HG02642 (cell line): Measurements from ENCODE around the gene FANCL.
"Not testable (repeated sequence)": the region's sequence is repeated elsewhere in the genome, so short reads cannot be mapped to it uniquely, and the experiment has no call there.

Source experiments
- ATAC-seq: cut with Tn5 transposase; IDR thresholded peaks from one replicate; pipeline ENCODE4 v1.9.1; 2021; ENCODE audit warnings: mild to moderate bottlenecking; ENCODE audit not compliant: unreplicated experiment, poor library complexity

FANCL gene

GRCh38 chr2:58155160-58155778 is 85.9 kb downstream of the FANCL start:
- ATAC-seq = no peak

DNA sequence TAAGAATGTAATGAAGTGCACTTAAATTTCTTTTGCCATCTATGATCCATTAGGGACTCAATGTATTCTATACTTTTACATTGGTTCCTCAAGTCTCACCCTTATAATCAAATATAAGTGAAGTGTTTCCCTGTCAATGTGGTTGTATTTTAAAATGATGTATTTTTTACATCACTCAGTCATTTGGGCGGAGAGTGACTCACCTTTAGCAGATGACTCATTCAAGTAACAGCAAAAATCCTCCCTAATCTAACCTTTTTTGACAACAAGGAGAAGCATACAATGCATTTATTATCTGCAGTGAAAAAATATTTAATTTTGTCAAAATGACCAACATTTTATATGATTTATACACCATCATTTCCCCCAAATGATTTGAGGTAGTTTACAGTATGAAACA is 94.4 kb downstream of the FANCL start:
- no peak for ATAC-seq

- ATAC-seq = not testable (repeated sequence)
These were observed 95.4 kb downstream of the FANCL start for GRCh38 chr2:58145769-58146168.

DNA sequence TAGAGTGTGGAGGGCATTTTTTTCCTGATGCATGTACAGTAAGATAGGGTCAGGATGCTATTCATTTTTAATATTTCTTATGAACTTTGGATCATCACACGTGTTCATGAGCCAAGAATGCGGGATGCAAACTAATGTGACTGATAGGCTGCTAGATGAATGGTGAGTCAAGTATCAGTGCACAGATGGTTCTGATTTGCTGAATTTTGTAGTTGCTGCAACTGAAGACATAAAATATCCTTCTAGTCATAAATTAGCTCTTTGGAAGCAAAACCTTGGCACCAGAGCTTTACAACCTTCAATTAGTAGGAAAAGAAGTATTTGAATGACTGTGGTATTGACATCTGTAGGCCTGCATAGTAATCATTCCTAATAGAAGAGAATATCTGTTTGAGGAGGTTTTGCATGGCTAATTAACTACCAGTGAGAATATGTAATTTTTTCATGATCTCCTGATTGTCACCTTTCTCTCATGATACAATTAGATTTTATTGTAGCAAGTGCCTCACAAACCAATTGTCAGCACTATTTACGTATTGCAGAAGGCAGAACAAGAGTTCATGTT is 100.5 kb downstream of the FANCL start:
- ATAC-seq = no peak

DNA sequence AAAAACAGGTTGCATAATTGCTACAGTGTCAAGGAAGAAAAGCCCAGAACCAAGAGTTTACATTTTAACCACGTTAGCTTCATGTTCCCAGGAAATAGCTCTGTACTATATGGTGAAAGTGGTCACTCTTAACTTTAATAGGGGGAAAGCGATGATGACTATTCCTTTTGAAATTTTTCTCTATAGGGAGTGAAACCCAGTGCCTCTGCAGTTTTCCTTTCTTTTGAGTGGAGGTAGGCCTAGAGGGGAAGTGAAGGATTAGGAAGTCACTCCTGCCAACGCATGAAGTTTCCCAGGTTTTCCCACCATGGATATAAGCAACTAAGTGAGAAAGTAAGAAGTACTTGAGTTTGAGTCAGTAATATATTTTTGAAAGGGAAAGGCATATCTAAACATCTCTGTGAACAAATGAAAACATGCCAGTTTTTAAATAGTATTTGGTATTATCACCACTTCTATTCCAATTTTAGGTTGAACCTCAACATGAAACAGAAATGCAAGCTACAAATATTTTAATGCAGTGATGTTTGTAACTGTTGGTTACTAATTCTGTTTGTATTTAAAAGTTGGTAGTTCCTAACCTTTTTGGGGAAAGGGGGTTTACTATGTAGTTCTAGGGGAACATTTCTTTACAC is 102.6 kb downstream of the FANCL start:
- ATAC-seq = no peak

DNA sequence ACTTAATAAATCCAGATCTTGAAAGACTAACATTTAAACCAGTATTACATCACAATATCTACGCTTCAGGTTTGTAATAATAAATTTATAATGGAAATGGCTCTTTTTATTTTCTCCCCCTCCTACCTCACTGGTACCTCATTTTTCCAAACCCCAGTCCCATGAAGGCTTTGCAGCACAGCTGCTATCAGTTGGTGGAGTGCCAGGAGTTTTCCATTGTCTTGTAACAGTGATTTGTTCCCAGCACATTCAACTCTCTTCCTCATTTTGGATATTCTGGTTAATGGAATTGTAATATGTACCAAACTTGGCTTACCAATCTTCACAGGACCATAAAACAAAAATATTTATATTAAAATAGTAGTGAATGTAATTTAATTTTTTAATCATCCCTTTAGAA is 103.3 kb downstream of the FANCL start:
- ATAC-seq = no peak

GRCh38 chr2:58137221-58137620 is 103.9 kb downstream of the FANCL start:
- no peak for ATAC-seq

DNA sequence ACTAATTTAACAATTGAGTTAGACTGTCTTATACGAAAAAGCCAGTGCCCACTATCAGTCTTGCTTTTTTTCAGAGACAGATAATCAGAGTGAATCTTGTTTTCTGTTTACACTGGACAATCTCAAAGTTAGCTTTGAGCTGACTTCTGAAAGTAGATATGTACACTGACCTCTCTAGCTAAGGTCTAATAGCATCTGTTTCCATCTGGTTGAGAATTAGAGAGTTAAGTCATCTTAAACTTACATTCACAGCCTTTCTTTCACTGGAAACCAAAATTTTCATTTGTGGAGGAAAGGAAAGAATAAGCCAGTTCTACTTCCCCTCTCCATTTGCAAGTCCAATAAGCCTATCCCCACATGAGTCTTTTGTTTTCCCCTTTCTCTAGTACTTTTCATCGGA is 105.3 kb downstream of the FANCL start:
- ATAC-seq = no peak

DNA sequence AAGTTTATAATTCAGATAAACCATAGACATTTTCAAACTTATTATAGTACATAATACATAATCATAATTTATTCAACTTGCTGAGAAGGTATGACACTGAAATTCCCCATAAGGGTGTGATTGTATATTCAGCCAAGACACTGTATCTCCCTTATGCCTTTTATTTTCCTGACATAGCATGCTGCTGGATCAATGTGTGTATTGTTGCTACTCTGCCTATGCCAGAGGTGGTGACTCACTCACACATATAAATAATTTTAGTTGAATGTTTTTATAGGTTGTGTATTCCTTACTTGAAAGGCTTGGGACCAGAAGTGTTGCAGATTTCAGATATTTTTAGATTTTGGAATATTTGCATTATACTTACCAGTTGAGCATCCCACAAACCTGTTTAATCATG is 107.7 kb downstream of the FANCL start:
- ATAC-seq = no peak

DNA sequence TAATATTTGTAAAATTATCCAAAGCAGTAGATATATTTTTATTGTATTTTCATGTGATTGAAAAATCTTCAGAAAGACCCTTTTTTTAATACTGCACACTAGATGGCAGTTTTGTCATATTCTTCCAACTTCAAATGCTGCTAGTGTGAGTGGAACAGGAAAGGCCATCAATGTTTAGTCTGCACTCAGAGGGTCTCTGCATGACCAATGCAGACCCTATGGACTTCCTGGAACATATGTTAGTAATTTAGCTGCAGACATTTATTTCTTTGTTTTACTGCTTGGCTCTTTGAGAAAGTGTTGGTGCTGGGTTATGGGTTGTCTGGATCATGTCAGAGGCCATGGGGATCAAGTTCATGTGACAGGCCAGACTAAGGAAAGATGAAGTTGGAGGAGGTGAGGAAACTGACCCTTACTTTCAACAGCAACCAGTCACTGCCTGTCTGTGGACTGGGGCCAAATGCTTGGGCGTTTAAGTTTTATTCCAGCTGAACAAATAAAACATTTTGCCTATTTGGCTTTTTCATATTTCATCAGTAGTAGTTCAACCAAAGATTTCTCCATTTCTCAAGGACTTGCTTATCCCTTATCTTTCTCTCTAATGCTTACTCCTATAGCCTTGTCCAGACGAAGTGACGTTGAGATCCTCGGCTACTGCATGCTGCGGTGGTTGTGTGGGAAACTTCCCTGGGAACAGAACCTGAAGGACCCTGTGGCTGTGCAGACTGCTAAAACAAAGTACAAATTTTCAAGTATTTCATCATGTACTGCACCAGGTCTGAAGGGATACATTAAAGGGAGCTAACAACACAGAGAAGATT is 109.7 kb downstream of the FANCL start:
- ATAC-seq = no peak

DNA sequence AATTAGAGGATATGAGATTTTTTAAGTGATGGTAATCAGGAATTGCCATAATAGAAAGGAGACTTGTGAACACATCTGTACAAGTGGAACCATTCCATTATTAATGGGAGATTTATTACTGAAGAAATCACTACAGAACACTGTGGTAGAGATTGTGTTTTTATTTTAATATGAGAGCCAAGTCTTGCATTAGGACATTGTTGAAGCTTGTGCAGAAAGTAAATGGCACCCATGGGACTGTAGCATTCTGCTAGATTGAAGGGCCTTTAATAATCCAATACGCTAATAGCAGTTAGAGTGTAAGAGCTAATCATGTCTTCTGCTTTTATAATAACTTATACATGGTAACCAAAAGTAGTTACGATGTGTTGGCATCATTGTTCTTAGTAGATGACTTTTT is 110.9 kb downstream of the FANCL start:
- no peak for ATAC-seq

DNA sequence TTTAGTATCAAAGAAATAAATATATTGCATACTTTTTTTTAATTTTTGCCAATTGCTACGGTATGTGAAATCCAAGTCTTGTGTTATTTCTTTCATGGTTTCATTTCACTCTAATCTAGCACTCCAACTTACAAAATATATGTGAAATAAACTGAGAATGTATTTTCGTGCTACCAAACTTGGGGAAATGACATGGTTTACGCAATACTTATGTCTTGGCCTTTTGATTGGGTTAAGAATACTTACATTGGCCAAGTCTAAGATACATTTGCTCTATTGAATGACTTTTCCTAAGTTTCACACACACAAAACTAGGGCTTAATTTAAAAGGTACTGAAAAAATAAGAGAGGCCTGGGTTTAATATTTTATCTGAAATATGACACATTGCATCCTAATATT is 114.0 kb downstream of the FANCL start:
- no peak for ATAC-seq

GRCh38 chr2:58122540-58122939 is 118.6 kb downstream of the FANCL start:
- no peak for ATAC-seq

- no peak for ATAC-seq
These were observed 119.1 kb downstream of the FANCL start for GRCh38 chr2:58122040-58122439.

GRCh38 chr2:58120626-58121229 is 120.4 kb downstream of the FANCL start:
- no peak for ATAC-seq

- not testable (repeated sequence) for ATAC-seq
These were observed 127.6 kb downstream of the FANCL start for GRCh38 chr2:58113563-58113962.

DNA sequence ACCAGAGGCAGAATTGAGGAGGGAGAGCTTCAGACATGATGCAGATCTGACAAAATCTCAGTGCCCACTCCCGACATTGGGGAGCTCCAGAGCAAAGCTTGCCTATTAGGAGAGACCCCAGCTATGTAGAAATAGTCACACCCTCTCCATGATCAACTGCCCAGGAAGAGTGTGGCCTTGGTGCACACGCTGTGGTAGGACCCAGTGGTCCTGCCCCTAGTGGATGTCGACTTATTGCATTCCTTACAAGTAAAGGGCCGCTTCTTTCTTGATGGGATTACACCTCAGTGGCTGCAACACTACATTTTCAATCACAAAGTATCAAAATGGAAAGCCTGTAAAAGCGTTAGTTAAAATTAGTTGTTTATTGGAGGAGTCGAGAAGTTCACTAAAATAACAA is 130.4 kb downstream of the FANCL start:
- no peak for ATAC-seq

GRCh38 chr2:58109481-58109880 is 131.6 kb downstream of the FANCL start:
- ATAC-seq = no peak
